Measurements from ENCODE around the gene NDST3. TPM values are rescaled to one million over a fixed set of nuclear protein-coding genes. Genes with fewer than 3 reads are reported as not detected.
A peak's percentile ranks its signal among the peaks of the same experiment; 100 is the strongest.

Gene NDST3
- polyA plus RNA-seq, 1 donor (not counting 4 experiments of a cell fraction or from before 2014, with no cell fraction given), result not detected

- no peak for DNase-seq (ENCODE audit: low read depth, low spot score)
- dilution Hi-C loops (cut with MboI; ENCODE audit: extremely low pct_ligation_motif_present, low sequenced_read_pairs), result no loop called here
- H3K79me2 ChIP-seq (ENCODE audit: control insufficient read depth, insufficient read depth, low read length), result no peaks in the 10 kb centered on the region
- TF ChIP-seq EZH2 (IDR thresholded peaks at IDR 0.05; ENCODE audit: low read length), result no peak
- TF ChIP-seq CTCF (optimal IDR thresholded peaks at IDR 0.05 in 1 of 3, IDR thresholded peaks at IDR 0.05 in 1 of 3, conservative IDR thresholded peaks at IDR 0.05 in 1 of 3; ENCODE audit: extremely low read depth in 1 of 3, insufficient read depth in 2 of 3, low read length in 3 of 3), result peak in 2 of 3 experiments; percentile 17 to 34
- no peak overlapping the region for H3K9ac ChIP-seq (ENCODE audit: control insufficient read depth, extremely low read depth, insufficient read depth, low read length)
- H3K4me1 ChIP-seq (ENCODE audit: control insufficient read depth, extremely low read depth, insufficient read depth, low read length), result no peaks in the 10 kb centered on the region
- no peak overlapping the region for H3K4me3 ChIP-seq (ENCODE audit: control insufficient read depth in 2 of 3, extremely low read depth in 1 of 3, insufficient read depth in 2 of 3, low read depth in 1 of 3, low read length in 3 of 3)
- H3K36me3 ChIP-seq (ENCODE audit: control insufficient read depth in 2 of 2, extremely low read depth in 1 of 2, insufficient read depth in 2 of 2, low read length in 2 of 2), result no peaks in the 10 kb centered on the region
- H3K4me2 ChIP-seq (ENCODE audit: control insufficient read depth, extremely low read depth, insufficient read depth, low read depth, low read length), result no peak overlapping the region
- H3K9me1 ChIP-seq (ENCODE audit: control insufficient read depth, extremely low read depth, insufficient read depth, low read length), result no peaks in the 10 kb centered on the region
- H4K20me1 ChIP-seq (ENCODE audit: control insufficient read depth, extremely low read depth, insufficient read depth, low read length), result no peaks in the 10 kb centered on the region
- H2AFZ ChIP-seq (ENCODE audit: control insufficient read depth, low read length), result no peak overlapping the region
- FAIRE-seq, result no peak
- no peak overlapping the region for H3K27ac ChIP-seq (ENCODE audit: control insufficient read depth, insufficient read depth, low read length)
- no peaks in the 10 kb centered on the region for H3K27me3 ChIP-seq (ENCODE audit: control insufficient read depth, extremely low read depth, insufficient read depth, low read length)
- H3K9me3 ChIP-seq (ENCODE audit: control insufficient read depth, low read depth, low read length), result no peaks in the 10 kb centered on the region
Measured at GRCh38 chr4:118012142-118012541, 22.1 kb upstream of the NDST3 start.

- H4K20me1 ChIP-seq (ENCODE audit: control insufficient read depth, extremely low read depth, insufficient read depth, low read length), result no peaks in the 10 kb centered on the region
- no peaks in the 10 kb centered on the region for H3K4me1 ChIP-seq (ENCODE audit: control insufficient read depth, extremely low read depth, insufficient read depth, low read length)
- no peak overlapping the region for H3K9ac ChIP-seq (ENCODE audit: control insufficient read depth, extremely low read depth, insufficient read depth, low read length)
- DNase-seq (ENCODE audit: low read depth, low spot score) (no peak), FAIRE-seq (no peak)
- H3K4me2 ChIP-seq (ENCODE audit: control insufficient read depth, extremely low read depth, insufficient read depth, low read depth, low read length), result no peak overlapping the region
- dilution Hi-C loops (cut with MboI; ENCODE audit: extremely low pct_ligation_motif_present, low sequenced_read_pairs), result no loop called here
- no peak overlapping the region for H2AFZ ChIP-seq (ENCODE audit: control insufficient read depth, low read length)
- H3K9me1 ChIP-seq (ENCODE audit: control insufficient read depth, extremely low read depth, insufficient read depth, low read length), result no peaks in the 10 kb centered on the region
- H3K27me3 ChIP-seq (ENCODE audit: control insufficient read depth, extremely low read depth, insufficient read depth, low read length), result no peaks in the 10 kb centered on the region
- H3K4me3 ChIP-seq (ENCODE audit: control insufficient read depth in 2 of 3, extremely low read depth in 1 of 3, insufficient read depth in 2 of 3, low read depth in 1 of 3, low read length in 3 of 3), result no peak overlapping the region
- TF ChIP-seq CTCF (optimal IDR thresholded peaks at IDR 0.05 in 1 of 3, IDR thresholded peaks at IDR 0.05 in 1 of 3, conservative IDR thresholded peaks at IDR 0.05 in 1 of 3; ENCODE audit: extremely low read depth in 1 of 3, insufficient read depth in 2 of 3, low read length in 3 of 3) (no peak), EZH2 (IDR thresholded peaks at IDR 0.05; ENCODE audit: low read length) (no peak)
- H3K36me3 ChIP-seq (ENCODE audit: control insufficient read depth in 2 of 2, extremely low read depth in 1 of 2, insufficient read depth in 2 of 2, low read length in 2 of 2), result no peaks in the 10 kb centered on the region
- no peaks in the 10 kb centered on the region for H3K79me2 ChIP-seq (ENCODE audit: control insufficient read depth, insufficient read depth, low read length)
- H3K9me3 ChIP-seq (ENCODE audit: control insufficient read depth, low read depth, low read length), result no peaks in the 10 kb centered on the region
- no peak overlapping the region for H3K27ac ChIP-seq (ENCODE audit: control insufficient read depth, insufficient read depth, low read length)
Measured at GRCh38 chr4:118014831-118015230, 19.5 kb upstream of the NDST3 start.
